GM23338 (cell line): Measurements from ENCODE around the gene CNTNAP2. TPM values are rescaled to one million over a fixed set of nuclear protein-coding genes. Genes with fewer than 3 reads are reported as not detected.

Experiments used
- ATAC-seq: fragments of 200-7000 bp; cut with Tn5 transposase; 3 replicates; pipeline ENCODE4 v1.9.1; 2020
- DNase-seq: peaks from one replicate; pipeline ENCODE4 v3.0.0-alpha.2; 2015; ENCODE audit warnings: low spot score
- H2AFZ ChIP-seq: fragments of 200-600 bp; sonication (generic); 2 replicates; pipeline ENCODE4 v1.8.0; 2016; ENCODE audit warnings: antibody characterized with exemption, mild to moderate bottlenecking, moderate library complexity
- H3F3A ChIP-seq: fragments of 200-600 bp; sonication (generic); replicated peaks from 2 replicates; pipeline ENCODE4 v1.8.0; 2017; ENCODE audit warnings: antibody characterized with exemption, mixed run types, low read depth
- H3K27ac ChIP-seq: fragments of 200-600 bp; sonication (generic); 2 replicates; pipeline ENCODE4 v1.6.1; 2016; ENCODE audit warnings: low read depth
- H3K27me3 ChIP-seq: fragments of 200-600 bp; sonication (generic); 2 replicates; pipeline ENCODE4 v1.8.0; 2016; ENCODE audit warnings: mild to moderate bottlenecking, mixed run types, moderate library complexity; ENCODE audit not compliant: insufficient read depth
- H3K36me3 ChIP-seq: fragments of 200-600 bp; sonication (generic); 2 replicates; pipeline ENCODE4 v1.8.0; 2016; ENCODE audit warnings: mild to moderate bottlenecking; ENCODE audit not compliant: insufficient read depth
- H3K4me1 ChIP-seq: fragments of 200-600 bp; sonication (generic); 2 replicates; pipeline ENCODE4 v1.8.0; 2016; ENCODE audit warnings: mild to moderate bottlenecking, moderate library complexity; ENCODE audit not compliant: insufficient read depth
- H3K4me2 ChIP-seq: fragments of 200-600 bp; sonication (generic); 2 replicates; pipeline ENCODE4 v1.7.1; 2017; ENCODE audit warnings: mixed run types
- H3K4me3 ChIP-seq: fragments of 200-600 bp; sonication (generic); 2 replicates; pipeline ENCODE4 v1.6.1; 2016; ENCODE audit warnings: mixed run types
- H3K79me2 ChIP-seq: fragments of 200-600 bp; sonication (generic); replicated peaks from 2 replicates; pipeline ENCODE4 v1.8.0; 2017; ENCODE audit warnings: mild to moderate bottlenecking; ENCODE audit not compliant: insufficient read depth
- H3K9me2 ChIP-seq: fragments of 200-600 bp; sonication (generic); 2 replicates; pipeline ENCODE4 v1.8.0; 2017; ENCODE audit not compliant: insufficient read depth
- H4K20me1 ChIP-seq: fragments of 200-600 bp; sonication (generic); replicated peaks from 2 replicates; pipeline ENCODE4 v1.8.0; 2017; ENCODE audit warnings: mild to moderate bottlenecking; ENCODE audit not compliant: insufficient read depth
- H3K27ac Mint-ChIP-seq: 2 replicates; pipeline ENCODE4 v1.8.0; 2020; ENCODE audit warnings: inconsistent platforms, mild to moderate bottlenecking, moderate library complexity, mixed read lengths
- H3K27me3 Mint-ChIP-seq: 3 replicates; pipeline ENCODE4 v1.8.0; 2022; ENCODE audit warnings: low read depth, mild to moderate bottlenecking, moderate library complexity, mixed read lengths, inconsistent platforms; ENCODE audit not compliant: insufficient read depth, poor library complexity
- H3K36me3 Mint-ChIP-seq: 3 replicates; pipeline ENCODE4 v1.8.0; 2021; ENCODE audit warnings: low read depth, mild to moderate bottlenecking, inconsistent platforms, moderate library complexity, mixed read lengths
- H3K4me1 Mint-ChIP-seq: 3 replicates; pipeline ENCODE4 v1.8.0; 2020; ENCODE audit warnings: mild to moderate bottlenecking, inconsistent platforms, mixed read lengths
- H3K4me3 Mint-ChIP-seq: 3 replicates; pipeline ENCODE4 v1.8.0; 2021; ENCODE audit warnings: moderate library complexity, mild to moderate bottlenecking, inconsistent platforms, mixed read lengths
- H3K9me3 Mint-ChIP-seq: 3 replicates; pipeline ENCODE4 v1.8.0; 2020; ENCODE audit warnings: moderate library complexity, mild to moderate bottlenecking, inconsistent platforms, mixed read lengths
- CREB1 ChIP-seq: fragments of 250-450 bp; sonication (Bioruptor Pico); IDR thresholded peaks from 2 replicates; pipeline ENCODE4 v1.5.0; 2020; ENCODE audit warnings: low read depth, mild to moderate bottlenecking, moderate library complexity
- CTCF ChIP-seq, 2 experiments: fragments of 200-600 bp in 1 of 2; sonication (generic) in 1 of 2; conservative IDR thresholded peaks; 2 replicates each; pipeline versions ENCODE4 v1.5.1 to v1.6.1; 2016 to 2017; ENCODE audit warnings: antibody characterized with exemption in 2 of 2, low read depth in 2 of 2, mild to moderate bottlenecking in 2 of 2, moderate library complexity in 1 of 2
- ETS1 ChIP-seq: IDR thresholded peaks from 2 replicates; pipeline ENCODE4 v1.6.1; 2016; ENCODE audit warnings: antibody characterized with exemption
- EZH2 ChIP-seq: fragments of 200-600 bp; sonication (generic); IDR thresholded peaks from one replicate; pipeline ENCODE4 v1.8.0; 2017; ENCODE audit warnings: antibody characterized with exemption, mild to moderate bottlenecking, low read depth; ENCODE audit not compliant: unreplicated experiment
- EZH2phosphoT487 ChIP-seq: fragments of 200-600 bp; sonication (generic); IDR thresholded peaks from one replicate; pipeline ENCODE4 v1.8.1; 2018; ENCODE audit warnings: antibody characterized with exemption; ENCODE audit not compliant: unreplicated experiment
- NANOG ChIP-seq: IDR thresholded peaks from 2 replicates; pipeline ENCODE4 v1.6.1; 2016; ENCODE audit warnings: antibody characterized with exemption, borderline replicate concordance
- POLR2AphosphoS5 ChIP-seq: IDR thresholded peaks from 2 replicates; pipeline ENCODE4 v1.6.1; 2016; ENCODE audit warnings: antibody characterized with exemption, low read depth
- REST ChIP-seq: IDR thresholded peaks from one replicate; pipeline ENCODE4 v1.6.1; 2018; ENCODE audit warnings: antibody characterized with exemption; ENCODE audit not compliant: unreplicated experiment
- polyA plus RNA-seq: library from polyadenylated mRNA; unstranded; fragments of >200 nt; fragmentation: Nextera tagmentation; extraction: Ambion mirVana; gene quantifications from 2 replicates; pipeline ENCODE4 v1.2.1, GENCODE V29; 2016
- total RNA-seq: library from RNA; depleted of rRNA; stranded (reverse); fragments of >200 nt; shearing (Covaris generic); gene quantifications from 2 replicates; pipeline ENCODE4 v1.2.3, GENCODE V29; 2014

The CNTNAP2 gene
- total and polyA plus RNA-seq, 2 experiments from 2014 or later, result 38.2 to 61.3 TPM

- Histone ChIP-seq H3K4me2 (no peak overlapping the region), H3F3A (no peaks in the 10 kb centered on the region), H3K27ac (no peak overlapping the region), H3K27me3 (no peaks in the 10 kb centered on the region), H2AFZ (no peak overlapping the region), H3K79me2 (no peaks in the 10 kb centered on the region), H3K36me3 (no peaks in the 10 kb centered on the region), H3K4me1 (no peaks in the 10 kb centered on the region), H3K4me3 (no peak overlapping the region), H4K20me1 (no peaks in the 10 kb centered on the region), H3K9me2 (no peaks in the 10 kb centered on the region)
- ATAC-seq, result no peak
- no peak overlapping the region for H3K4me3 Mint-ChIP-seq
- H3K27ac Mint-ChIP-seq, result no peak overlapping the region
- H3K4me1 Mint-ChIP-seq, result no peaks in the 10 kb centered on the region; the same call in 2 of the 3 replicates
- no peak for TF ChIP-seq POLR2AphosphoS5
- no peak for TF ChIP-seq ETS1
- TF ChIP-seq CREB1, result no peak
- no peak for TF ChIP-seq NANOG
- TF ChIP-seq EZH2phosphoT487, result no peak
- no peak for TF ChIP-seq EZH2
- no peak for TF ChIP-seq REST
- no peak for TF ChIP-seq CTCF (conservative IDR thresholded peaks at IDR 0.05; ENCODE audit: low read depth in 2 of 2)
- H3K36me3 Mint-ChIP-seq, result no peaks in the 10 kb centered on the region; the same call in 2 of the 3 replicates
- H3K9me3 Mint-ChIP-seq, result peaks cover 13% of the 10 kb centered on the region; the same call in 2 of the 3 replicates
- DNase-seq, result no peak
- H3K27me3 Mint-ChIP-seq, result no peaks in the 10 kb centered on the region
These were observed 1861.6 kb downstream of the CNTNAP2 start for GRCh38 chr7:147978201-147978600.

- Mint-ChIP-seq H3K4me3 (no peak overlapping the region), H3K4me1 (no peaks in the 10 kb centered on the region; the same call in 2 of the 3 replicates), H3K9me3 (peaks cover 16% of the 10 kb centered on the region), H3K27me3 (no peaks in the 10 kb centered on the region), H3K36me3 (peaks cover 3% of the 10 kb centered on the region; the same call in 2 of the 3 replicates), H3K27ac (no peak overlapping the region)
- no peaks in the 10 kb centered on the region for H3K27me3 ChIP-seq
- ATAC-seq, result no peak
- H3K4me1 ChIP-seq, result no peaks in the 10 kb centered on the region
- no peaks in the 10 kb centered on the region for H3K79me2 ChIP-seq
- H3K9me2 ChIP-seq, result no peaks in the 10 kb centered on the region
- no peak overlapping the region for H3K4me2 ChIP-seq
- no peak overlapping the region for H3K27ac ChIP-seq
- DNase-seq, result no peak
- H2AFZ ChIP-seq, result no peak overlapping the region
- no peaks in the 10 kb centered on the region for H4K20me1 ChIP-seq
- H3F3A ChIP-seq, result no peaks in the 10 kb centered on the region
- no peaks in the 10 kb centered on the region for H3K36me3 ChIP-seq
- TF ChIP-seq POLR2AphosphoS5, result no peak
- TF ChIP-seq EZH2, result no peak
- H3K4me3 ChIP-seq, result no peak overlapping the region
These were observed 1862.0 kb downstream of the CNTNAP2 start for GRCh38 chr7:147978651-147979050.
